HepG2 (cell line): ENCODE measurements around the gene CLCNKA. TPM values are rescaled to one million over a fixed set of nuclear protein-coding genes. Genes with fewer than 3 reads are reported as not detected.

Source experiments
- ATAC-seq: fragments of 200-7000 bp; cut with Tn5 transposase; 3 replicates; pipeline ENCODE4 v1.9.1; 2020; ENCODE audit warnings: mild to moderate bottlenecking, moderate library complexity
- BruUV-seq: library from RNA; stranded (reverse); fragments of 400-500 nt; replicated peaks from 2 replicates; lab custom pipeline; 2021; lab: Mats Ljungman, UMichigan
- CTCF ChIA-PET: fragments of 300-600 bp; formaldehyde crosslinking; extraction: SDS; loops from one replicate; lab custom pipeline; 2021; ENCODE audit warnings: low total read pairs, inconsistent platforms, low intra/inter-chr PET ratio; lab: Yijun Ruan, JAX
- POLR2A ChIA-PET: fragments of 350-600 bp; sonication (Branson Sonifier 250); formaldehyde crosslinking; loops from one replicate; lab custom pipeline; 2020; ENCODE audit warnings: antibody characterized with exemption, inconsistent platforms; lab: Yijun Ruan, JAX
- DNase-seq: peaks from one replicate; pipeline ENCODE4 v3.0.0-alpha.2; 2015; ENCODE audit warnings: low spot score
- FAIRE-seq: peaks from 3 replicates; lab custom pipeline; 2011; peaks lifted over from hg19 to GRCh38; lab: Jason Lieb, UNC
- H2AFZ ChIP-seq: one replicate; pipeline ENCODE4 v1.6.1; 2011; ENCODE audit warnings: low read length, inconsistent platforms
- H3K27ac ChIP-seq: fragments of 300-600 bp; 3 replicates; pipeline ENCODE4 v1.8.0; 2011; ENCODE audit warnings: mixed run types, mild to moderate bottlenecking, mixed read lengths, low read length, inconsistent platforms; ENCODE audit not compliant: insufficient read depth; ENCODE audit errors: extremely low read length
- H3K27me3 ChIP-seq, 2 experiments: fragments of 200-600 bp in 1 of 2; 2 replicates in 1 of 2; 3 replicates in 1 of 2; pipeline versions ENCODE4 v1.6.0 to v1.8.0; 2011; ENCODE audit warnings: low read length in 2 of 2, mild to moderate bottlenecking in 2 of 2, moderate library complexity in 2 of 2, inconsistent platforms in 1 of 2; ENCODE audit not compliant: insufficient read depth in 2 of 2, control insufficient read depth in 1 of 2
- H3K36me3 ChIP-seq, 2 experiments: fragments of 200-600 bp in 1 of 2; replicated peaks in 1 of 2; 2 replicates in 1 of 2; 3 replicates in 1 of 2; pipeline versions ENCODE4 v1.5.1 to v1.8.0; 2011; ENCODE audit warnings: low read length in 2 of 2, inconsistent platforms in 1 of 2; ENCODE audit not compliant: insufficient read depth in 2 of 2, control insufficient read depth in 1 of 2
- H3K4me1 ChIP-seq: 2 replicates; pipeline ENCODE4 v1.5.1; 2012; ENCODE audit warnings: low read length, inconsistent platforms; ENCODE audit not compliant: insufficient read depth
- H3K4me2 ChIP-seq: 2 replicates; pipeline ENCODE4 v1.6.0; 2011; ENCODE audit warnings: low read depth, low read length, inconsistent platforms
- H3K4me3 ChIP-seq, 3 experiments: fragments of 200-600 bp in 1 of 3; sonication (generic), shearing (Covaris generic) in 1 of 3; replicated peaks in 1 of 3; 2 replicates each; pipeline ENCODE4 v1.5.1; 2011 to 2016; ENCODE audit warnings: low read length in 3 of 3, inconsistent platforms in 2 of 3, low read depth in 2 of 3, mild to moderate bottlenecking in 2 of 3, control low read depth in 1 of 3, mixed read lengths in 1 of 3; ENCODE audit not compliant: insufficient read depth in 1 of 3
- H3K79me2 ChIP-seq: one replicate; pipeline ENCODE4 v1.6.1; 2011; ENCODE audit warnings: low read length, inconsistent platforms; ENCODE audit not compliant: insufficient read depth
- H3K9ac ChIP-seq: 2 replicates; pipeline ENCODE4 v1.6.0; 2011; ENCODE audit warnings: mild to moderate bottlenecking, low read depth, low read length, inconsistent platforms; ENCODE audit not compliant: insufficient read depth
- H3K9me3 ChIP-seq: 2 replicates; pipeline ENCODE4 v1.5.1; 2012; ENCODE audit warnings: mild to moderate bottlenecking, low read length
- H4K20me1 ChIP-seq: 2 replicates; pipeline ENCODE4 v1.6.0; 2011; ENCODE audit warnings: inconsistent platforms, mild to moderate bottlenecking, low read length, moderate library complexity; ENCODE audit not compliant: insufficient read depth
- E2F1 ChIP-seq: sonication (generic); formaldehyde crosslinking; IDR thresholded peaks from 2 replicates; pipeline ENCODE4 v1.5.0; 2020; ENCODE audit warnings: missing genetic modification reagents
- HOMEZ ChIP-seq: IDR thresholded peaks from 2 replicates; pipeline ENCODE4 v1.6.1; 2016; ENCODE audit warnings: low read depth
- SMC3 ChIP-seq: IDR thresholded peaks from 2 replicates; pipeline ENCODE4 v1.6.1; 2011; ENCODE audit warnings: low read length, improper control_type of control experiment
- TAF1 ChIP-seq: sonication (generic); formaldehyde crosslinking; IDR thresholded peaks from 2 replicates; pipeline ENCODE4 v1.4.0; 2020; ENCODE audit warnings: missing genetic modification reagents
- U2AF1 ChIP-seq: fragments of 200-400 bp; formaldehyde crosslinking; optimal IDR thresholded peaks from 2 replicates; pipeline ENCODE3; 2017; ENCODE audit warnings: mild to moderate bottlenecking, low read depth, low read length
- ZNF263 ChIP-seq: sonication (generic); formaldehyde crosslinking; IDR thresholded peaks from 2 replicates; pipeline ENCODE4 v1.4.0; 2020; ENCODE audit warnings: missing genetic modification reagents
- WGBS: methylation state at CpG from one replicate; pipeline ENCODE4 v1.1.6; 2017; ENCODE audit warnings: low lambda C conversion rate; 5-methylcytosine and 5-hydroxymethylcytosine counted together
- in situ Hi-C: cut with HindIII; loops from 2 replicates; pipeline ENCODE4 v1.10.0; 2017; ENCODE audit warnings: low pct_unique_long_range_greater_than_20kb; ENCODE audit not compliant: extremely low pct_ligation_motif_present
- intact Hi-C: fragments of 100-400 bp; cut with micrococcal nuclease; formaldehyde crosslinking; loops from one replicate; pipeline ENCODE4 v1.10.0; 2022; ENCODE audit not compliant: unreplicated experiment
- polyA plus RNA-seq, 8 experiments: library from polyadenylated mRNA; depleted of rRNA in 3 of 8; stranded (reverse) in 7 of 8; unstranded in 1 of 8; fragments of >200 nt; fragmentation: Illumina TruSeq in 4 of 8; extraction: Trizol in 4 of 8; gene quantifications; 2 replicates each; pipeline versions ENCODE4 v1.2.1 to v1.2.3, GENCODE V29; 2011 to 2016; ENCODE audit warnings: low read depth in 4 of 8, missing spikeins in 1 of 8, mixed read lengths in 1 of 8; ENCODE audit not compliant: insufficient read depth in 1 of 8
- total RNA-seq, 5 experiments: library from RNA; depleted of rRNA; stranded (reverse); fragments of >200 nt; fragmentation: Illumina TruSeq; extraction: Trizol; gene quantifications; 2 replicates each; pipeline ENCODE4 v1.2.3, GENCODE V29; 2016; ENCODE audit warnings: low read depth in 1 of 5

CLCNKA gene
- total and polyA plus RNA-seq, 2 of the 13 experiments (the other 11 are each of a cell fraction or from before 2014, with no cell fraction given) = 0.03 TPM; not detected in 1

DNA sequence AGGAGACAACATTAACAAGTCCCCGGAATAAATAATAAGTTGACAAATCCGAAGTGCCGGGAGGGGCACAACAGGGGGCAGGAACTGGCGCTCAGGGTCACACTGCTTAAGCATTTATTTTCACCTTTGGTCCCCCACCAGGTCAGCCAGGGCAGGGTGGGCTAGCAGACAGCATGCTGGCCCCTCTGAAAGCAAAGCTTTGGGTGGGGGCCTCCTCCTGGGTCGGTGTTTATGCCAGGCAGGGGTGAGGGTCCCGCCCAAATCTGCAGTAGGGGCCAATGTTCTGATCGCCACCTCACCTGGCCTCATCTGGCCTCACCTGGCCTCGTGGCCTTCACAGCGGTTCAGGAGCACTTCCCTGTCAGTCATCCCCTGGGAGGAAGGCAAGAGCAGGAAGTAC, 59.8 kb downstream of the CLCNKA start:
- ChIA-PET CTCF (interaction anchor here (1.5 to 5.7 kb wide), 2 partner anchors 106 to 163 kb away, joined by 7 to 98 read pairs; no protein-coding TSS in a partner anchor), POLR2A (interaction anchor here (0.7 to 1.7 kb wide), 4 partner anchors 71 to 105 kb away, joined by 3 to 6 read pairs (median 4); partner anchors contain the start of gene EPHA2)
- Histone ChIP-seq H3K27me3 (peaks cover 0 to 12% of the 10 kb centered on the region in 2 experiments; a peak in 1 of 5 replicates), H3K36me3 (no peaks in the 10 kb centered on the region), H3K4me1 (peaks cover 66% of the 10 kb centered on the region), H3K4me3 (no peak overlapping the region), H3K9ac (no peak overlapping the region), H3K9me3 (no peaks in the 10 kb centered on the region), H3K27ac (no peak overlapping the region), H3K4me2 (no peak overlapping the region), H3K79me2 (no peaks in the 10 kb centered on the region), H2AFZ (no peak overlapping the region), H4K20me1 (no peaks in the 10 kb centered on the region)
- FAIRE-seq (no peak), ATAC-seq (no peak), DNase-seq (no peak)
- no peak for TF ChIP-seq HOMEZ (CRISPR knock-in tag)
- TF ChIP-seq U2AF1 = no peak
- peak; percentile 64; the same call in 1 of the 2 replicates for TF ChIP-seq ZNF263 (CRISPR knock-in tag)
- TF ChIP-seq E2F1 (CRISPR knock-in tag) = no peak
- no peak for TF ChIP-seq TAF1 (CRISPR knock-in tag)
- TF ChIP-seq SMC3 = no peak
- 85% methylated on average over 6 of the region's 9 CpGs for WGBS
- in situ Hi-C loops = loop anchor here (5.0 kb wide), 1 partner anchor 36 kb away; no protein-coding TSS in a partner anchor
- BruUV-seq = no TSS peak
- intact Hi-C loops = loop anchor here (2.0 kb wide), 1 partner anchor 31 kb away; no protein-coding TSS in a partner anchor
